HepG2 (cell line): ENCODE measurements around the gene LSM2. TPM values are rescaled to one million over a fixed set of nuclear protein-coding genes. Genes with fewer than 3 reads are reported as not detected.

Source experiments
- HNF4G ChIP-seq, 2 experiments: sonication (generic) in 1 of 2; formaldehyde crosslinking in 1 of 2; IDR thresholded peaks; 2 replicates each; pipeline versions ENCODE4 v1.4.0 to v1.6.1; 2011 to 2020; ENCODE audit warnings: borderline replicate concordance in 2 of 2, low read depth in 2 of 2, mild to moderate bottlenecking in 2 of 2, low read length in 1 of 2, missing genetic modification reagents in 1 of 2, moderate library complexity in 1 of 2
- NFYC ChIP-seq: IDR thresholded peaks from 2 replicates; pipeline ENCODE4 v1.6.1; 2016; ENCODE audit warnings: missing genetic modification reagents, missing compliant biosample characterization
- NR2F2 ChIP-seq: IDR thresholded peaks from 2 replicates; pipeline ENCODE4 v1.6.1; 2012; ENCODE audit warnings: low read depth, inconsistent platforms, borderline replicate concordance
- SALL2 ChIP-seq: sonication (generic); formaldehyde crosslinking; IDR thresholded peaks from 2 replicates; pipeline ENCODE4 v1.8.1; 2023; ENCODE audit warnings: mild to moderate bottlenecking, missing genetic modification reagents, inconsistent platforms
- SMAD3 ChIP-seq: sonication (generic); formaldehyde crosslinking; IDR thresholded peaks from 2 replicates; pipeline ENCODE4 v1.4.0; 2020; ENCODE audit warnings: missing genetic modification reagents
- SMAD9 ChIP-seq: sonication (generic); formaldehyde crosslinking; IDR thresholded peaks from 2 replicates; pipeline ENCODE4 v1.5.1; 2020; ENCODE audit warnings: mild to moderate bottlenecking, missing genetic modification reagents
- ZC3H4 ChIP-seq: sonication (generic); formaldehyde crosslinking; IDR thresholded peaks from 2 replicates; pipeline ENCODE4 v1.4.0; 2020; ENCODE audit warnings: missing genetic modification reagents, borderline replicate concordance
- ZNF124 ChIP-seq: sonication (generic); formaldehyde crosslinking; IDR thresholded peaks from 2 replicates; pipeline ENCODE4 v1.4.0; 2020; ENCODE audit warnings: missing genetic modification reagents
- ZNF597 ChIP-seq: sonication (generic); formaldehyde crosslinking; IDR thresholded peaks from 2 replicates; pipeline ENCODE4 v1.5.0; 2020; ENCODE audit warnings: missing genetic modification reagents
- ZNF710 ChIP-seq: sonication (generic); formaldehyde crosslinking; IDR thresholded peaks from 2 replicates; pipeline ENCODE4 v1.5.0; 2020; ENCODE audit warnings: mild to moderate bottlenecking, missing genetic modification reagents, borderline replicate concordance
- polyA plus RNA-seq, 8 experiments: library from polyadenylated mRNA; depleted of rRNA in 3 of 8; stranded (reverse) in 7 of 8; unstranded in 1 of 8; fragments of >200 nt; fragmentation: Illumina TruSeq in 4 of 8; extraction: Trizol in 4 of 8; gene quantifications; 2 replicates each; pipeline versions ENCODE4 v1.2.1 to v1.2.3, GENCODE V29; 2011 to 2016; ENCODE audit warnings: low read depth in 4 of 8, missing spikeins in 1 of 8, mixed read lengths in 1 of 8; ENCODE audit not compliant: insufficient read depth in 1 of 8
- total RNA-seq, 5 experiments: library from RNA; depleted of rRNA; stranded (reverse); fragments of >200 nt; fragmentation: Illumina TruSeq; extraction: Trizol; gene quantifications; 2 replicates each; pipeline ENCODE4 v1.2.3, GENCODE V29; 2016; ENCODE audit warnings: low read depth in 1 of 5
- TF ChIP-seq, protein P1 (sequence below): sonication (generic); formaldehyde crosslinking; IDR thresholded peaks from 2 replicates; pipeline ENCODE4 v1.4.0; 2020; ENCODE audit warnings: missing genetic modification reagents
- TF ChIP-seq, protein P2 (sequence below): sonication (generic); formaldehyde crosslinking; conservative IDR thresholded peaks from 2 replicates; pipeline ENCODE4 v1.8.0; 2022; ENCODE audit warnings: missing genetic modification reagents

Gene LSM2
- total and polyA plus RNA-seq, 2 of the 13 experiments (the other 11 are each of a cell fraction or from before 2014, with no cell fraction given): 69.4 to 90.5 TPM

DNA sequence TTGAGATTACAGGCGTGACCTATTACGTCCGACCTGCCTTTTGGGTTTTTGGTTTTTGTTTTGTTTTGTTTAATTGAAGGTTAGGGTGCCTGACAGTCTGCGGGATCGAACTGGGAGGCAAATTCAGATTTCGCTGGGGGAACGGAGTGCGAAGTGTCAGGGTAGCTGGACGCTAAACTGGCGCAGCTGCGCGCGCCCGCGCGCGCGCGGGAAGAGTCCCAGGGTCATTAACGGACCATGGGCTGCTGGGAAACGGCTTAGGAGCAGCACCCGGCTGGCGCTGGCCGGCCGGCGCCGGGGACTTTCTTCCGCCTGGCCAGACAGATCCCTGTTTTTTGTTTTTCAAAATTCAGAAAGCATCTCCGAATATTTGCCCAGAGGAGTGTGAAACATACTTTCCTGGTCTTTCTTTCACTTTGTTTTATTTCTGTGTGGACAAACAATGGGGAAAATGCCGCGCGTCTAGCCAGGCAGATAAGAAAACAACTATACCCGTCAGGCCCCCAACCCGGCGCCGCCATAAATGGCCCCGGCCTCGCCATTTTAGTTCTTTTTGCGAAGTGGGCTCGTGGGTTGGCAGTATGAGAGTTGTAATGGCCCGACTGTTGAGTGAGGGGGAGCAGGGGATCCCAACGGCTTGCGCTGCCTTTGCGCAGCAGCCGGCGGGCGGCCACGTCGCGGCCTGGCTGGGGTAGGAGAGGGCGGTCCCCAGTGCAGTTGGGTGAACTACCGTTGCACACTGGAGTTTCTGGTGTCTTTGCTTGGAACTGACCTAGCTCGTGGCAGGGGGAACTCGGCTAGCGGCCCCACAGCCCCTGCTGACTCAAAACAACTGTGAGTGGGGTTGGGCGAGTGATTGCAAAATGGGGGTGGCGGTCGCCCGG, 27.8 kb upstream of the LSM2 start (continued):
- TF ChIP-seq, protein P1, sequence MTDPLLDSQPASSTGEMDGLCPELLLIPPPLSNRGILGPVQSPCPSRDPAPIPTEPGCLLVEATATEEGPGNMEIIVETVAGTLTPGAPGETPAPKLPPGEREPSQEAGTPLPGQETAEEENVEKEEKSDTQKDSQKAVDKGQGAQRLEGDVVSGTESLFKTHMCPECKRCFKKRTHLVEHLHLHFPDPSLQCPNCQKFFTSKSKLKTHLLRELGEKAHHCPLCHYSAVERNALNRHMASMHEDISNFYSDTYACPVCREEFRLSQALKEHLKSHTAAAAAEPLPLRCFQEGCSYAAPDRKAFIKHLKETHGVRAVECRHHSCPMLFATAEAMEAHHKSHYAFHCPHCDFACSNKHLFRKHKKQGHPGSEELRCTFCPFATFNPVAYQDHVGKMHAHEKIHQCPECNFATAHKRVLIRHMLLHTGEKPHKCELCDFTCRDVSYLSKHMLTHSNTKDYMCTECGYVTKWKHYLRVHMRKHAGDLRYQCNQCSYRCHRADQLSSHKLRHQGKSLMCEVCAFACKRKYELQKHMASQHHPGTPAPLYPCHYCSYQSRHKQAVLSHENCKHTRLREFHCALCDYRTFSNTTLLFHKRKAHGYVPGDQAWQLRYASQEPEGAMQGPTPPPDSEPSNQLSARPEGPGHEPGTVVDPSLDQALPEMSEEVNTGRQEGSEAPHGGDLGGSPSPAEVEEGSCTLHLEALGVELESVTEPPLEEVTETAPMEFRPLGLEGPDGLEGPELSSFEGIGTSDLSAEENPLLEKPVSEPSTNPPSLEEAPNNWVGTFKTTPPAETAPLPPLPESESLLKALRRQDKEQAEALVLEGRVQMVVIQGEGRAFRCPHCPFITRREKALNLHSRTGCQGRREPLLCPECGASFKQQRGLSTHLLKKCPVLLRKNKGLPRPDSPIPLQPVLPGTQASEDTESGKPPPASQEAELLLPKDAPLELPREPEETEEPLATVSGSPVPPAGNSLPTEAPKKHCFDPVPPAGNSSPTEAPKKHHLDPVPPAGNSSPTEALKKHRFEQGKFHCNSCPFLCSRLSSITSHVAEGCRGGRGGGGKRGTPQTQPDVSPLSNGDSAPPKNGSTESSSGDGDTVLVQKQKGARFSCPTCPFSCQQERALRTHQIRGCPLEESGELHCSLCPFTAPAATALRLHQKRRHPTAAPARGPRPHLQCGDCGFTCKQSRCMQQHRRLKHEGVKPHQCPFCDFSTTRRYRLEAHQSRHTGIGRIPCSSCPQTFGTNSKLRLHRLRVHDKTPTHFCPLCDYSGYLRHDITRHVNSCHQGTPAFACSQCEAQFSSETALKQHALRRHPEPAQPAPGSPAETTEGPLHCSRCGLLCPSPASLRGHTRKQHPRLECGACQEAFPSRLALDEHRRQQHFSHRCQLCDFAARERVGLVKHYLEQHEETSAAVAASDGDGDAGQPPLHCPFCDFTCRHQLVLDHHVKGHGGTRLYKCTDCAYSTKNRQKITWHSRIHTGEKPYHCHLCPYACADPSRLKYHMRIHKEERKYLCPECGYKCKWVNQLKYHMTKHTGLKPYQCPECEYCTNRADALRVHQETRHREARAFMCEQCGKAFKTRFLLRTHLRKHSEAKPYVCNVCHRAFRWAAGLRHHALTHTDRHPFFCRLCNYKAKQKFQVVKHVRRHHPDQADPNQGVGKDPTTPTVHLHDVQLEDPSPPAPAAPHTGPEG (CRISPR knock-in tag): peak; percentile 98
- TF ChIP-seq NFYC (CRISPR knock-in tag): no peak
- peak; percentile 72; the same call in 1 of the 2 replicates for TF ChIP-seq SMAD9 (CRISPR knock-in tag)
- TF ChIP-seq ZNF710 (CRISPR knock-in tag): peak; percentile 83; the same call in 1 of the 2 replicates
- TF ChIP-seq SALL2 (CRISPR knock-in tag): peak; percentile 82
- TF ChIP-seq HNF4G (IDR thresholded peaks at IDR 0.05; ENCODE audit: borderline replicate concordance, low read depth, low read length): peak; percentile 80
- peak; percentile 17; the same call in 1 of the 2 replicates for TF ChIP-seq HNF4G (CRISPR knock-in tag; IDR thresholded peaks at IDR 0.05; ENCODE audit: borderline replicate concordance, low read depth)
- TF ChIP-seq, protein P2, sequence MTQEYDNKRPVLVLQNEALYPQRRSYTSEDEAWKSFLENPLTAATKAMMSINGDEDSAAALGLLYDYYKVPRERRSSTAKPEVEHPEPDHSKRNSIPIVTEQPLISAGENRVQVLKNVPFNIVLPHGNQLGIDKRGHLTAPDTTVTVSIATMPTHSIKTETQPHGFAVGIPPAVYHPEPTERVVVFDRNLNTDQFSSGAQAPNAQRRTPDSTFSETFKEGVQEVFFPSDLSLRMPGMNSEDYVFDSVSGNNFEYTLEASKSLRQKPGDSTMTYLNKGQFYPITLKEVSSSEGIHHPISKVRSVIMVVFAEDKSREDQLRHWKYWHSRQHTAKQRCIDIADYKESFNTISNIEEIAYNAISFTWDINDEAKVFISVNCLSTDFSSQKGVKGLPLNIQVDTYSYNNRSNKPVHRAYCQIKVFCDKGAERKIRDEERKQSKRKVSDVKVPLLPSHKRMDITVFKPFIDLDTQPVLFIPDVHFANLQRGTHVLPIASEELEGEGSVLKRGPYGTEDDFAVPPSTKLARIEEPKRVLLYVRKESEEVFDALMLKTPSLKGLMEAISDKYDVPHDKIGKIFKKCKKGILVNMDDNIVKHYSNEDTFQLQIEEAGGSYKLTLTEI (CRISPR knock-in tag): no peak
- peak; percentile 58; the same call in 1 of the 2 replicates for TF ChIP-seq ZNF597 (CRISPR knock-in tag)
- TF ChIP-seq NR2F2: peak; percentile 68; the same call in 1 of the 2 replicates
- 0 out of 2 replicates have a peak, but pooled peaks have one; percentile 58 for TF ChIP-seq SMAD3 (CRISPR knock-in tag)
- no peak; the same call in 1 of the 2 replicates for TF ChIP-seq ZC3H4 (CRISPR knock-in tag)
- peak; percentile 78; the same call in 1 of the 2 replicates for TF ChIP-seq ZNF124 (CRISPR knock-in tag)
